Activated B cell treated with CpG ODN at 0.5 μM for 24 hours (primary cell): Measurements from ENCODE around the gene CDH20. TPM values are rescaled to one million over a fixed set of nuclear protein-coding genes. Genes with fewer than 3 reads are reported as not detected.

Experiments
- ATAC-seq: fragments of 200-7000 bp; cut with Tn5 transposase; one replicate; pipeline ENCODE4 v1.10.0; 2021; ENCODE audit warnings: low read depth, mild to moderate bottlenecking, moderate library complexity
- CTCF ChIA-PET: fragments of 350-600 bp; sonication (Branson Sonifier 250); formaldehyde crosslinking; loops from one replicate; lab custom pipeline; 2021; ENCODE audit warnings: antibody characterized with exemption; lab: Charles Lee
- POLR2A ChIA-PET: fragments of 350-600 bp; sonication (Branson Sonifier 250); formaldehyde crosslinking; loops from one replicate; lab custom pipeline; 2021; ENCODE audit warnings: antibody characterized with exemption; lab: Charles Lee
- DNase-seq: peaks from one replicate; pipeline ENCODE4 v3.0.0; 2022
- H3K27ac Mint-ChIP-seq: one replicate; pipeline ENCODE4 v1.8.0; 2020; ENCODE audit warnings: mixed read lengths
- H3K27me3 Mint-ChIP-seq: one replicate; pipeline ENCODE4 v1.8.0; 2021; ENCODE audit warnings: mixed read lengths
- H3K36me3 Mint-ChIP-seq: one replicate; pipeline ENCODE4 v1.8.0; 2021; ENCODE audit warnings: low read depth, mixed read lengths
- H3K4me1 Mint-ChIP-seq: one replicate; pipeline ENCODE4 v1.8.0; 2021; ENCODE audit warnings: mixed read lengths
- H3K4me3 Mint-ChIP-seq: one replicate; pipeline ENCODE4 v1.8.0; 2020; ENCODE audit warnings: mild to moderate bottlenecking, mixed read lengths
- H3K9me3 Mint-ChIP-seq: one replicate; pipeline ENCODE4 v1.8.0; 2020; ENCODE audit warnings: mixed read lengths
- intact Hi-C: fragments of 100-400 bp; cut with micrococcal nuclease; formaldehyde crosslinking; loops from one replicate; pipeline ENCODE4 v1.15.1; 2024
- total RNA-seq: library from RNA; stranded (reverse); gene quantifications from 2 replicates; pipeline ENCODE4 v1.2.3, GENCODE V29; 2022
- TF ChIP-seq, protein P1 (sequence below): fragments of 200-600 bp; IDR thresholded peaks from one replicate; pipeline ENCODE4 v1.8.0; 2022; ENCODE audit warnings: antibody characterized with exemption, mild to moderate bottlenecking

The CDH20 gene
- total RNA-seq, 1 donor from 2014 or later: 0.07 TPM

DNA sequence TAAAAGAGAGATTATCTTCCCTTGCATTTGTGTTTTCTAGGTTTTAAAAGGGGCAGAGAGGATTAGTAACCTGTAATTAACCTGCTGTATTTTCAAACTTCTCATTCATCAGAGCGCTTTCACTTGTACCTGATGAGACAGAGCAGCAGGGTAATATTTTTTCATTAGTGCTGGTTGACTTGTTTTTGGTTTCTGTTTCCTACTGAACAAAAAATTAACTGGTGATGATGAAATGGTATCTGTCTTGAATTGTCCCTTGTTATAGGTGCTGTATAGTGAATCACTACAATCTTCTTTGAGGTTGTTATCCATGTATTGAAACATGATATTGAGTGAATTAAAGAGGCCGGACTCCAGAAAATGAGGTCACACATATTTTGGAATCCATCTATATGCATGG is 37.9 kb downstream of the CDH20 start:
- Mint-ChIP-seq H3K27ac (no peak overlapping the region), H3K4me1 (no peaks in the 10 kb centered on the region), H3K9me3 (no peaks in the 10 kb centered on the region), H3K27me3 (peaks cover 2% of the 10 kb centered on the region), H3K36me3 (no peaks in the 10 kb centered on the region), H3K4me3 (no peak overlapping the region)
- TF ChIP-seq, protein P1, sequence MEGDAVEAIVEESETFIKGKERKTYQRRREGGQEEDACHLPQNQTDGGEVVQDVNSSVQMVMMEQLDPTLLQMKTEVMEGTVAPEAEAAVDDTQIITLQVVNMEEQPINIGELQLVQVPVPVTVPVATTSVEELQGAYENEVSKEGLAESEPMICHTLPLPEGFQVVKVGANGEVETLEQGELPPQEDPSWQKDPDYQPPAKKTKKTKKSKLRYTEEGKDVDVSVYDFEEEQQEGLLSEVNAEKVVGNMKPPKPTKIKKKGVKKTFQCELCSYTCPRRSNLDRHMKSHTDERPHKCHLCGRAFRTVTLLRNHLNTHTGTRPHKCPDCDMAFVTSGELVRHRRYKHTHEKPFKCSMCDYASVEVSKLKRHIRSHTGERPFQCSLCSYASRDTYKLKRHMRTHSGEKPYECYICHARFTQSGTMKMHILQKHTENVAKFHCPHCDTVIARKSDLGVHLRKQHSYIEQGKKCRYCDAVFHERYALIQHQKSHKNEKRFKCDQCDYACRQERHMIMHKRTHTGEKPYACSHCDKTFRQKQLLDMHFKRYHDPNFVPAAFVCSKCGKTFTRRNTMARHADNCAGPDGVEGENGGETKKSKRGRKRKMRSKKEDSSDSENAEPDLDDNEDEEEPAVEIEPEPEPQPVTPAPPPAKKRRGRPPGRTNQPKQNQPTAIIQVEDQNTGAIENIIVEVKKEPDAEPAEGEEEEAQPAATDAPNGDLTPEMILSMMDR: no peak
- ChIA-PET POLR2A (no interaction called here), CTCF (no interaction called here)
- no peak for ATAC-seq
- intact Hi-C loops: no loop called here
- no peak for DNase-seq

DNA sequence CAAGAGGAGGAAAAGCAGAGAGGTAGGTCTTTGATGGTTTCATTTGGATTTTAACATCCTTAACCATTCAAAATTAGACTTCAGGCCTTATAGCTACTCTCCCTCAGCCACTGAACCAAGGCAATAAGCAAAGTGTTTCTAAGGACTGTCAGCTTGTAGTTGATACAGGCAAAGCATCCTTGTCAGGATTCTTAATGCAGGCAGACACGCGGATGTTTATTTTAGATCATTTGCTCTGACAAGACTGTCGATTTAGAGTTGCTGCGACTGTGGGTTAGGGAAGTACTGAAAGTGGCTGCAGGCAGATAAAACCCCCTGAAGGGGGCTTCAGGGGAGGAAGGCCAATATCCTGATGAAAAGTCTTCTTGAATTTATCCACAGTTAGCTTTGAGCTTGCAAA is 46.6 kb downstream of the CDH20 start:
- Mint-ChIP-seq H3K27me3 (peaks cover 5% of the 10 kb centered on the region), H3K4me1 (no peaks in the 10 kb centered on the region), H3K27ac (no peak overlapping the region), H3K36me3 (no peaks in the 10 kb centered on the region), H3K9me3 (no peaks in the 10 kb centered on the region), H3K4me3 (no peak overlapping the region)
- TF ChIP-seq, protein P1: no peak
- DNase-seq (no peak), ATAC-seq (no peak)
- ChIA-PET CTCF (no interaction called here), POLR2A (no interaction called here)
- intact Hi-C loops: no loop called here

DNA sequence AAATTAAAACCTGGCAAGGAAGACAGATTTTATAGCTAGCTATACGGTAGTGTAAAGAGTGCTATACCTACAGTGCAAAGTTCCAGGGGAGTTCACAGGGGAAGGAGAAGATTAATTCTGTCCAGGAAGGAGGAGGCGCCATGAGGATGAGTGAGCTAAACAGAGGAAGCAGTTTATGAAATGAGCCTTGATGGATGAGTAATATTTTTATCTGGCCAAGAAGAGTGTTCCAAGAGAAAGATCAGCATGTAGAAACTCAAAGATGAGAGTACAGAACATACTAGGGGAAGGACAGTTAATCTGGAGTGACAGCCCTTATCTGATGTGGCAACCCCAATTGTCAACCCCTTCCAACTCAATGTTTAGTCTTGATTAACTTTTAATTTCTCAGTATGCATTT is 54.8 kb downstream of the CDH20 start:
- no peak overlapping the region for H3K4me3 Mint-ChIP-seq
- intact Hi-C loops: no loop called here
- no peak for ATAC-seq
- TF ChIP-seq, protein P1: no peak
- H3K4me1 Mint-ChIP-seq: no peaks in the 10 kb centered on the region
- H3K36me3 Mint-ChIP-seq: no peaks in the 10 kb centered on the region
- H3K27ac Mint-ChIP-seq: no peak overlapping the region
- POLR2A ChIA-PET: no interaction called here
- DNase-seq: no peak
- CTCF ChIA-PET: no interaction called here
- no peaks in the 10 kb centered on the region for H3K9me3 Mint-ChIP-seq
- H3K27me3 Mint-ChIP-seq: no peaks in the 10 kb centered on the region

DNA sequence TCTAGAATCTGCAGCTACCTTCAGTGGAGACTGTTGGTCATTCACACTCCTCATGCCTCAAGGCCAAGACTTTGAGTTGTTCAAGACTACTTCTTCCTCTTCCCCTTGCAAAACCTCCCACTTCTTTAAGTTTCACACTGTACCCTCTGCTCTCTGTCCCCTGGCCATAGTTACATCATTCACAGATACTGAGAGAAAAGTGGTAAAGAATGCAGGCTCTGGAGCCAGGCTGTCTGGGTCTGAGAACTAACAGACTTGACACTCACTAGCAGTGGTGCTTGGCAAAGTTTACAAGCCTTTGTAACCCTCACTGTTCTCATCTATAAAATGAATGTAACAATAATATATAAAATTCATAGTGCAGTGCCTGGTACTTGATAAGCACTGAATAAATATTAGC is 61.8 kb downstream of the CDH20 start:
- TF ChIP-seq, protein P1: no peak
- intact Hi-C loops: no loop called here
- H3K27ac Mint-ChIP-seq: no peak overlapping the region
- H3K27me3 Mint-ChIP-seq: peaks cover 4% of the 10 kb centered on the region
- DNase-seq: no peak
- ChIA-PET CTCF (no interaction called here), POLR2A (no interaction called here)
- no peaks in the 10 kb centered on the region for H3K4me1 Mint-ChIP-seq
- no peak for ATAC-seq
- H3K36me3 Mint-ChIP-seq: no peaks in the 10 kb centered on the region
- no peak overlapping the region for H3K4me3 Mint-ChIP-seq
- no peaks in the 10 kb centered on the region for H3K9me3 Mint-ChIP-seq

DNA sequence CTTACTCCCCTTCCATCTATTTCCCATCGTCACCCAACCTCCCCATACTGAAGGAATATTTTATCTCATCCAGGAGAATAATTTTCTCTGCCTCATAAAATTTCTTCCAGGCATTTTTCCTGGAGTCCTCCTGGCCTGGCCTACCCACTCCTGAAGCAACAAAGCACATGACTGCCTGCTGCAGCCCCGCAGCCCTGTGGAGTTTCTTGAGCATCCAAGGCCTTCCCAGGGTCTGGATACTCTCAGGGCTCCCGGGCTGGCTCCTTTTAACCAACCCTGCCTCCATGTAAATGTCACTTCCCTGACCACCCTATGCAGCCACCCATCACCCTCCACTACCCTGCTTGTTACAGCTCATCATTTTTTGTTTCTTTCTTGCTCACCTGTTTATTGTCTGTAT is 64.0 kb downstream of the CDH20 start:
- Mint-ChIP-seq H3K9me3 (no peaks in the 10 kb centered on the region), H3K36me3 (no peaks in the 10 kb centered on the region), H3K4me1 (no peaks in the 10 kb centered on the region), H3K27ac (no peak overlapping the region), H3K4me3 (no peak overlapping the region), H3K27me3 (peaks cover 4% of the 10 kb centered on the region)
- ATAC-seq (no peak), DNase-seq (no peak)
- intact Hi-C loops: no loop called here
- TF ChIP-seq, protein P1: no peak
- POLR2A ChIA-PET: no interaction called here
- CTCF ChIA-PET: no interaction called here
